ENCODE measurements around the gene CBARP. TPM values are rescaled to one million over a fixed set of nuclear protein-coding genes. Genes with fewer than 3 reads are reported as not detected.

The CBARP gene
- total and polyA plus RNA-seq, 2 of the 13 experiments (the other 11 are each of a cell fraction or from before 2014, with no cell fraction given) = 1.2 to 1.4 TPM

DNA sequence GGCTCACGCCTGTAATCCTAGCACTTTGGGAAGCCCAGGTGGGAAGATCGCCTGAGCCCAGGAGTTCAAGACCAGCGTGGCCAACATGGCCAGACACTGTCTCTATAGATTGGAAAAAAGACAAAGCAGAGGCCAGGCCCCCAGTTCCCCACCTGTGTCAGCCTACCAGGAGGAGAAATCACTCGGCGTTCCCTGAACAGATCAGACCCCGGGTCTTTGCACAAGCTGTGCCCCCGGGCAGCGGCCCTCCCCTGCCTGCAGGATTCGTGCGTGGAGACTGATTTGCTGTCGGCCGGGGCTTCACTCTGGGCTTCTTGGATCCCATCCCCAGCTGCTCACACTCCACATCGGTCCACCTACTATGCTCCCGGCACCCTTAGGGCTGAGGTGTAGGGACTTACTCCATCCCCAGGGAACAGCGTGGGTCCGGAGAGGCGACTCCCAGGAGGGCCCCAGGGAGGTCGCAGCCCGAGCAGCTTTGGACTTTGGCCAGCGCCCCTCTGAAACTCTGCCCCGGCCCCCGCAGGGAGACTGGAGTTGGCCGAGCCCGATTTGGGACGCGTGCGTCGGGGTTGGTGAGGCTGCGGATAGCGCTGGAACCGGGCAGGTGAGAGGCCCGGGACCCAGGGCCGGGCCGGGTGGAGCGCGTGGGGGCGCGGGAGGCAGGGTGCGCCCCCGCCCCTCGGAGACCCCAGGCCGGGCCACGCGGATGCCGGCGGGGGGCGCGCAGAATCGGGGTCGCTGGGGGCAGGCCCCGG is 47.4 kb upstream of the CBARP start (continued):
- no peak for TF ChIP-seq NFE2 (CRISPR knock-in tag; IDR thresholded peaks at IDR 0.05)
- TF ChIP-seq ZKSCAN1 (IDR thresholded peaks at IDR 0.05; ENCODE audit: low read length) = peak; percentile 92
- no peak for TF ChIP-seq RARA (CRISPR knock-in tag; IDR thresholded peaks at IDR 0.05)
- TF ChIP-seq SNRNP70 (IDR thresholded peaks at IDR 0.05; ENCODE audit: low read depth, low read length) = no peak
- TF ChIP-seq ZNF607 (CRISPR knock-in tag; IDR thresholded peaks at IDR 0.05; ENCODE audit: borderline replicate concordance) = peak; percentile 21; the same call in 1 of the 2 replicates
- TF ChIP-seq ZNF530 (CRISPR knock-in tag; IDR thresholded peaks at IDR 0.05; ENCODE audit: low read depth) = no peak
- TF ChIP-seq HOXD1 (CRISPR knock-in tag; IDR thresholded peaks at IDR 0.05) = no peak
- TF ChIP-seq ZNF431 (CRISPR knock-in tag; IDR thresholded peaks at IDR 0.05; ENCODE audit: borderline replicate concordance, low read depth) = no peak
- no peak for TF ChIP-seq SRSF9 (IDR thresholded peaks at IDR 0.05; ENCODE audit: borderline replicate concordance, insufficient read depth, low read depth, low read length, poor library complexity, severe bottlenecking)
- TF ChIP-seq FOXP1 (IDR thresholded peaks at IDR 0.05) = no peak
- TF ChIP-seq FOXP1 (CRISPR knock-in tag; IDR thresholded peaks at IDR 0.05) = no peak
- no peak for TF ChIP-seq NR1H2 (CRISPR knock-in tag; IDR thresholded peaks at IDR 0.05; ENCODE audit: borderline replicate concordance, low read depth)
- no peak; the same call in 1 of the 2 replicates for TF ChIP-seq ZBTB7A (CRISPR knock-in tag; IDR thresholded peaks at IDR 0.05)
- no peak for TF ChIP-seq ISX (CRISPR knock-in tag; conservative IDR thresholded peaks at IDR 0.05)
- TF ChIP-seq ZNF619 (CRISPR knock-in tag; IDR thresholded peaks at IDR 0.05) = no peak
- TF ChIP-seq TBX3 (IDR thresholded peaks at IDR 0.05; ENCODE audit: borderline replicate concordance) = no peak
- 0 out of 2 replicates have a peak, but pooled peaks have one; percentile 48 for TF ChIP-seq ZNF501 (CRISPR knock-in tag; IDR thresholded peaks at IDR 0.05)
- no peak for TF ChIP-seq ZNF891 (CRISPR knock-in tag; IDR thresholded peaks at IDR 0.05)
- TF ChIP-seq ZNF605 (CRISPR knock-in tag; IDR thresholded peaks at IDR 0.05) = no peak; the same call in 1 of the 2 replicates
- TF ChIP-seq REXO4 (CRISPR knock-in tag; IDR thresholded peaks at IDR 0.05; ENCODE audit: borderline replicate concordance) = no peak
- no peak for TF ChIP-seq ZMYM2 (CRISPR knock-in tag; IDR thresholded peaks at IDR 0.05)
- TF ChIP-seq ZBTB8A (CRISPR knock-in tag; IDR thresholded peaks at IDR 0.05; ENCODE audit: borderline replicate concordance, low read depth) = no peak
- no peak for TF ChIP-seq ZNF672 (CRISPR knock-in tag; IDR thresholded peaks at IDR 0.05)
- no peak for TF ChIP-seq NCOA1 (CRISPR knock-in tag; IDR thresholded peaks at IDR 0.05)
- TF ChIP-seq, protein P1, sequence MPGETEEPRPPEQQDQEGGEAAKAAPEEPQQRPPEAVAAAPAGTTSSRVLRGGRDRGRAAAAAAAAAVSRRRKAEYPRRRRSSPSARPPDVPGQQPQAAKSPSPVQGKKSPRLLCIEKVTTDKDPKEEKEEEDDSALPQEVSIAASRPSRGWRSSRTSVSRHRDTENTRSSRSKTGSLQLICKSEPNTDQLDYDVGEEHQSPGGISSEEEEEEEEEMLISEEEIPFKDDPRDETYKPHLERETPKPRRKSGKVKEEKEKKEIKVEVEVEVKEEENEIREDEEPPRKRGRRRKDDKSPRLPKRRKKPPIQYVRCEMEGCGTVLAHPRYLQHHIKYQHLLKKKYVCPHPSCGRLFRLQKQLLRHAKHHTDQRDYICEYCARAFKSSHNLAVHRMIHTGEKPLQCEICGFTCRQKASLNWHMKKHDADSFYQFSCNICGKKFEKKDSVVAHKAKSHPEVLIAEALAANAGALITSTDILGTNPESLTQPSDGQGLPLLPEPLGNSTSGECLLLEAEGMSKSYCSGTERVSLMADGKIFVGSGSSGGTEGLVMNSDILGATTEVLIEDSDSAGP (CRISPR knock-in tag; IDR thresholded peaks at IDR 0.05; ENCODE audit: borderline replicate concordance) = no peak
- no peak for TF ChIP-seq ZBTB42 (CRISPR knock-in tag; IDR thresholded peaks at IDR 0.05)
- TF ChIP-seq SAP130 (CRISPR knock-in tag; IDR thresholded peaks at IDR 0.05; ENCODE audit: low read depth) = no peak; the same call in 1 of the 2 replicates
- no peak for TF ChIP-seq ZFYVE20 (CRISPR knock-in tag; IDR thresholded peaks at IDR 0.05; ENCODE audit: borderline replicate concordance, low read depth)
- no peak for TF ChIP-seq NONO (IDR thresholded peaks at IDR 0.05)
- TF ChIP-seq NONO (CRISPR knock-in tag; conservative IDR thresholded peaks at IDR 0.05) = no peak
- no peak for TF ChIP-seq ATAD3A (CRISPR knock-in tag; IDR thresholded peaks at IDR 0.05)
- TF ChIP-seq CBX2 (IDR thresholded peaks at IDR 0.05; ENCODE audit: low read depth, low read length) = no peak
- no peak for TF ChIP-seq CBX2 (CRISPR knock-in tag; IDR thresholded peaks at IDR 0.05; ENCODE audit: low read depth)
